GM18951 (cell line): ENCODE data around the gene ST7.

Source experiments
- POLR2A ChIP-seq: IDR thresholded peaks from 4 replicates; pipeline ENCODE4 v1.6.1; 2011; ENCODE audit warnings: mild to moderate bottlenecking; ENCODE audit not compliant: insufficient read length, insufficient read depth; ENCODE audit errors: extremely low read depth
- in situ Hi-C: fragments of 300-500 bp; cut with MboI; formaldehyde crosslinking; loops from one replicate; pipeline ENCODE4 v1.12.0; 2022; ENCODE audit warnings: low sequenced_read_pairs, mixed read lengths, inconsistent platforms; ENCODE audit not compliant: unreplicated experiment

The ST7 gene

GRCh38 chr7:117133125-117133524 lies 179.8 kb downstream of the ST7 start:
- in situ Hi-C loops = no loop called here
- no peak for TF ChIP-seq POLR2A

- no peak for TF ChIP-seq POLR2A
- in situ Hi-C loops = no loop called here
Measured at GRCh38 chr7:117134411-117134810, 181.1 kb downstream of the ST7 start.

GRCh38 chr7:117134889-117135552 lies 181.7 kb downstream of the ST7 start:
- no peak for TF ChIP-seq POLR2A
- in situ Hi-C loops = no loop called here

- TF ChIP-seq POLR2A = no peak
- in situ Hi-C loops = no loop called here
Measured at GRCh38 chr7:117135553-117135891, 182.2 kb downstream of the ST7 start.

- TF ChIP-seq POLR2A = no peak
- in situ Hi-C loops = no loop called here
Measured at GRCh38 chr7:117137868-117138267, 184.6 kb downstream of the ST7 start.

GRCh38 chr7:117138495-117138894 lies 185.2 kb downstream of the ST7 start:
- TF ChIP-seq POLR2A = no peak
- in situ Hi-C loops = no loop called here

- no peak for TF ChIP-seq POLR2A
- in situ Hi-C loops = no loop called here
Measured at GRCh38 chr7:117138981-117139380, 185.7 kb downstream of the ST7 start.

GRCh38 chr7:117139397-117139984 lies 186.2 kb downstream of the ST7 start:
- in situ Hi-C loops = no loop called here
- no peak for TF ChIP-seq POLR2A

GRCh38 chr7:117140921-117141320 lies 187.6 kb downstream of the ST7 start:
- TF ChIP-seq POLR2A = no peak
- in situ Hi-C loops = no loop called here

- in situ Hi-C loops = no loop called here
- TF ChIP-seq POLR2A = no peak
Measured at GRCh38 chr7:117143066-117143465, 189.8 kb downstream of the ST7 start.

- in situ Hi-C loops = no loop called here
- no peak for TF ChIP-seq POLR2A
Measured at GRCh38 chr7:117143580-117143979, 190.3 kb downstream of the ST7 start.

GRCh38 chr7:117145333-117145732 lies 192.0 kb downstream of the ST7 start:
- in situ Hi-C loops = no loop called here
- no peak for TF ChIP-seq POLR2A

GRCh38 chr7:117146059-117146458 lies 192.8 kb downstream of the ST7 start:
- in situ Hi-C loops = no loop called here
- TF ChIP-seq POLR2A = no peak

- TF ChIP-seq POLR2A = no peak
- in situ Hi-C loops = no loop called here
Measured at GRCh38 chr7:117146511-117146910, 193.2 kb downstream of the ST7 start.

- in situ Hi-C loops = no loop called here
- TF ChIP-seq POLR2A = no peak
Measured at GRCh38 chr7:117148971-117149370, 195.7 kb downstream of the ST7 start.

- no peak for TF ChIP-seq POLR2A
- in situ Hi-C loops = no loop called here
Measured at GRCh38 chr7:117149692-117150091, 196.4 kb downstream of the ST7 start.
